Glutamatergic neuron (in vitro differentiated cells): Measurements from ENCODE around the gene MISP3. TPM values are rescaled to one million over a fixed set of nuclear protein-coding genes. Genes with fewer than 3 reads are reported as not detected.

Source experiments
- DNase-seq: peaks from one replicate; pipeline ENCODE4 v3.0.0; 2022
- H3K27ac Mint-ChIP-seq: one replicate; pipeline ENCODE4 v1.8.0; 2020; ENCODE audit warnings: mild to moderate bottlenecking, mixed read lengths, inconsistent platforms; ENCODE audit not compliant: unreplicated experiment
- H3K27me3 Mint-ChIP-seq: one replicate; pipeline ENCODE4 v1.8.0; 2020; ENCODE audit warnings: mild to moderate bottlenecking, moderate library complexity, mixed read lengths, inconsistent platforms; ENCODE audit not compliant: unreplicated experiment
- H3K36me3 Mint-ChIP-seq: one replicate; pipeline ENCODE4 v1.8.0; 2020; ENCODE audit warnings: mild to moderate bottlenecking, mixed read lengths, inconsistent platforms; ENCODE audit not compliant: unreplicated experiment
- H3K4me1 Mint-ChIP-seq: one replicate; pipeline ENCODE4 v1.8.0; 2020; ENCODE audit warnings: mild to moderate bottlenecking, low read depth, mixed read lengths, inconsistent platforms; ENCODE audit not compliant: unreplicated experiment
- H3K4me3 Mint-ChIP-seq: one replicate; pipeline ENCODE4 v1.8.0; 2020; ENCODE audit warnings: mild to moderate bottlenecking, mixed read lengths, inconsistent platforms; ENCODE audit not compliant: unreplicated experiment
- H3K9me3 Mint-ChIP-seq: one replicate; pipeline ENCODE4 v1.8.0; 2020; ENCODE audit warnings: mild to moderate bottlenecking, moderate library complexity, mixed read lengths, inconsistent platforms; ENCODE audit not compliant: unreplicated experiment
- total RNA-seq: library from RNA; stranded (reverse); fragmentation: NEBNext Ultra II Directional; extraction: Animal tissue kit (Norgen Biotek cat#: 25700); gene quantifications from one replicate; pipeline ENCODE4 v1.2.1, GENCODE V29; 2021; ENCODE audit not compliant: unreplicated experiment
- TF ChIP-seq, protein P1 (sequence below): fragments of 200-600 bp; sonication (generic); IDR thresholded peaks from one replicate; pipeline ENCODE4 v1.5.0; 2021; ENCODE audit not compliant: partially characterized antibody, unreplicated experiment

Gene MISP3
- total RNA-seq, 1 donor from 2014 or later, result 2.2 TPM

GRCh38 chr19:14120497-14120780, 47.9 kb downstream of the MISP3 start:
- Mint-ChIP-seq H3K27ac (no peak overlapping the region), H3K4me1 (peaks cover 15% of the 10 kb centered on the region), H3K36me3 (no peaks in the 10 kb centered on the region), H3K4me3 (no peak overlapping the region), H3K27me3 (peaks cover 14% of the 10 kb centered on the region), H3K9me3 (peaks cover 5% of the 10 kb centered on the region)
- no peak for DNase-seq
- TF ChIP-seq, protein P1, sequence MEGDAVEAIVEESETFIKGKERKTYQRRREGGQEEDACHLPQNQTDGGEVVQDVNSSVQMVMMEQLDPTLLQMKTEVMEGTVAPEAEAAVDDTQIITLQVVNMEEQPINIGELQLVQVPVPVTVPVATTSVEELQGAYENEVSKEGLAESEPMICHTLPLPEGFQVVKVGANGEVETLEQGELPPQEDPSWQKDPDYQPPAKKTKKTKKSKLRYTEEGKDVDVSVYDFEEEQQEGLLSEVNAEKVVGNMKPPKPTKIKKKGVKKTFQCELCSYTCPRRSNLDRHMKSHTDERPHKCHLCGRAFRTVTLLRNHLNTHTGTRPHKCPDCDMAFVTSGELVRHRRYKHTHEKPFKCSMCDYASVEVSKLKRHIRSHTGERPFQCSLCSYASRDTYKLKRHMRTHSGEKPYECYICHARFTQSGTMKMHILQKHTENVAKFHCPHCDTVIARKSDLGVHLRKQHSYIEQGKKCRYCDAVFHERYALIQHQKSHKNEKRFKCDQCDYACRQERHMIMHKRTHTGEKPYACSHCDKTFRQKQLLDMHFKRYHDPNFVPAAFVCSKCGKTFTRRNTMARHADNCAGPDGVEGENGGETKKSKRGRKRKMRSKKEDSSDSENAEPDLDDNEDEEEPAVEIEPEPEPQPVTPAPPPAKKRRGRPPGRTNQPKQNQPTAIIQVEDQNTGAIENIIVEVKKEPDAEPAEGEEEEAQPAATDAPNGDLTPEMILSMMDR, result no peak

GRCh38 chr19:14122924-14123323, 50.3 kb downstream of the MISP3 start:
- Mint-ChIP-seq H3K9me3 (peaks cover 2% of the 10 kb centered on the region), H3K4me1 (peaks cover 7% of the 10 kb centered on the region), H3K27ac (no peak overlapping the region), H3K27me3 (peaks cover 8% of the 10 kb centered on the region), H3K36me3 (no peaks in the 10 kb centered on the region), H3K4me3 (no peak overlapping the region)
- TF ChIP-seq, protein P1, result no peak
- DNase-seq, result no peak

Other genes with a start within 250 kb of the MISP3 start
- not detected for gene NANOS3, start 195.7 kb upstream of the MISP3 start, total RNA-seq
- gene BRME1, start 166.7 kb upstream of the MISP3 start, total RNA-seq, result 4.6 TPM
- gene CC2D1A, start 166.6 kb upstream of the MISP3 start, total RNA-seq, result 56.3 TPM
- 8.9 TPM for gene PODNL1, start 134.4 kb upstream of the MISP3 start, total RNA-seq
- 84.4 TPM for gene DCAF15, start 120.3 kb upstream of the MISP3 start, total RNA-seq
- gene RFX1, start 66.5 kb upstream of the MISP3 start, total RNA-seq, result 9.4 TPM
- not detected for gene RLN3, start 44.6 kb upstream of the MISP3 start, total RNA-seq
- not detected for gene IL27RA, start 41.0 kb upstream of the MISP3 start, total RNA-seq
- 6.7 TPM for gene PALM3, start 10.7 kb upstream of the MISP3 start, total RNA-seq
- 0.71 TPM for gene C19orf67, start 13.0 kb downstream of the MISP3 start, total RNA-seq
- 52.0 TPM for gene SAMD1, start 18.0 kb downstream of the MISP3 start, total RNA-seq
- 82.9 TPM for gene PRKACA, start 45.0 kb downstream of the MISP3 start, total RNA-seq
- gene ASF1B, start 63.8 kb downstream of the MISP3 start, total RNA-seq, result 2.3 TPM
- 68.1 TPM for gene ADGRL1, start 133.4 kb downstream of the MISP3 start, total RNA-seq